Measurements from ENCODE around the gene RABAC1. TPM values are rescaled to one million over a fixed set of nuclear protein-coding genes. Genes with fewer than 3 reads are reported as not detected.

RABAC1 gene
- total RNA-seq, 1 donor from 2014 or later: 87.1 TPM

DNA sequence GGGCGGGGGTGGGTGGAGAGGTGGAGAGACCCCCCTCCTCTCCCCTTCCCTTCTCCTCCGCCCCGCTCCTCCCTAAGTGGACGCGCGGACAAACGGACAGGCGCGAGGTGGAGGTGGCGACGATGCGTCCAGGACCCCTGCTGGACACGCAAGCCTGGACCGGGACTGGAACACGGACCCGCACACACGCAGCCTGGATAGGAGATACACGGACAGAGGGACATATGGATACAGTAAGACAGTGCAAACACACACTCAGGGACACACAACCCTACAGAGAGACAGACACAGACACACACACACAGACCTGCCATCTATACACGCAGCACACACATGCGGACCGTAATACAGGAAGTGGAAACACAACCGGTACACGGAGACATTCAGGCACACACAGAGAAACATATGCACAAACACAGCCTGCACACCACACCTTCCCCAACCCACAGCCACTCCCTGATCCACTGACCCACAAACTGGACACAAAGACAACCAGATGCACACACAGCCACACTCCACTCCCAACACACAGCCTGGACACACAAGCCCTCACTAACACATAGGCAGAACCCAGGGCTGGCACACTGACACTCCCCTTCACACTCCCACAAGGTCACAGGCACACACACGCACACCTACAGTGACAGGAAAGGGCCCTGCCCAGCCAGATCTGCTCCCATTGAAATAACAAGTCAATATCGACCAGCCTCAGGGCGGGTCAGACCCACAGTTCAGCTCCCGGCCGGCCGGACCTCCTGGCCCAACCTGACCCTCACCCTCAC is 30.2 kb downstream of the RABAC1 start:
- no peak for DNase-seq (ENCODE audit: low spot score)

DNA sequence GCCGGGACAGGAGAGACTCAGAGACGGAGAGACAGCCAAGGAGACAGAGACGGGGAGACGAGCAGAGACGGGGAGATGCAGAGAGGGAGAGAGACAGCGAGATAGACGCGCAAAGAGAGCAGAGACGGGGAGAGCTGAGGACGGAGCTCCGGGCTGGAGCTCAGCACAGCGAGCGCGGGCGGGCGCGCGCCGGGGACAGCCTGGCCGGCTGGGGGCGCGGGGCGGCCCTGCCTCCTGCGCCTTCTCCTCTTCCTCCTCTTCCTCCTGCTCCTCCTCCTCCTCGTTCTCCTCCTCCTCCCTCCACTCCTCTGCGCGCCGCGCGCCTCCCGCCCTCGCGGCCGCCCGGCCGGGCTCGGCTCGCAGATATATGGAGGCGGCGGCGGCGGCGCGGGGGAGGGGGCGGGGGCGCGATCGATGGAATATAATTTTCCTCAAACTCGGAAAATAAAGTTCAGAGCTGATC is 30.9 kb downstream of the RABAC1 start, which contains the start of gene ERFL:
TSS of gene ERFL (minus strand) at position 229 of the 463 bp plus-strand sequence. CDS start 15,530 bp downstream, outside the sequence.
- DNase-seq (ENCODE audit: low spot score): no peak

DNA sequence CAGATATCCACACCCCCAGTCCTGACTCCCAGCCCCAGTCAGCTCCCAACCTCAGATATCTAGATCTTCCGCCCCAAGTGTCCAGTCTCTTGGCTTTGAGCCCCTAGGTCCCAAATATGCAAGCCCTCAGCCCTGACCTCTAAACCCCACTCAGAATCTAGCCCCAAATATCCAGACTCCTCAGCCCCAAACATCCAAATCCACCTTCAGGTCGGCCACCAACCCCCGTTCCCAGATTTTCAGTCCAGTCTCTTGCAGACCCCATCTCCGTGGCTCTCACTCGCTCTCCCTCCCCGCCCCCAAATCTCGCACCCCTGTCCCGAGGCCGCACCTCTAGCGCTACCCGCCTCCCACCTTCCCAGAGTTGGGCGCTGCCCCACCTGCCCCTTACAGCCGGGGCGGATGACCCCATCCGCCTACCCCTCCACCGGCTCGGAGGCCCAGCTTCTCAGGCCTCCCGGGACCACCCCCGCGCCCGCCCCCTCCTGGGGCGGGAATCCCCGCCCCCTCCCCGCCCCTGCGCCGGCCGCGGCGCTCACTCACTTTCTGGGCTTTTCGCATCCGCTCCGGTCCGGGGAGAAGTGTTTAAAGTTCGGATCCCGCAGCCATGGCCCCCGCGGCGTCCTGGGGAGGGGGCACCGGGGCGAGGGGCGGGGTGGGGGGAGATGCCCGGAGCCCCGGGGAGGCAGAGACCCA is 31.5 kb downstream of the RABAC1 start:
- no peak for DNase-seq (ENCODE audit: low spot score)

DNA sequence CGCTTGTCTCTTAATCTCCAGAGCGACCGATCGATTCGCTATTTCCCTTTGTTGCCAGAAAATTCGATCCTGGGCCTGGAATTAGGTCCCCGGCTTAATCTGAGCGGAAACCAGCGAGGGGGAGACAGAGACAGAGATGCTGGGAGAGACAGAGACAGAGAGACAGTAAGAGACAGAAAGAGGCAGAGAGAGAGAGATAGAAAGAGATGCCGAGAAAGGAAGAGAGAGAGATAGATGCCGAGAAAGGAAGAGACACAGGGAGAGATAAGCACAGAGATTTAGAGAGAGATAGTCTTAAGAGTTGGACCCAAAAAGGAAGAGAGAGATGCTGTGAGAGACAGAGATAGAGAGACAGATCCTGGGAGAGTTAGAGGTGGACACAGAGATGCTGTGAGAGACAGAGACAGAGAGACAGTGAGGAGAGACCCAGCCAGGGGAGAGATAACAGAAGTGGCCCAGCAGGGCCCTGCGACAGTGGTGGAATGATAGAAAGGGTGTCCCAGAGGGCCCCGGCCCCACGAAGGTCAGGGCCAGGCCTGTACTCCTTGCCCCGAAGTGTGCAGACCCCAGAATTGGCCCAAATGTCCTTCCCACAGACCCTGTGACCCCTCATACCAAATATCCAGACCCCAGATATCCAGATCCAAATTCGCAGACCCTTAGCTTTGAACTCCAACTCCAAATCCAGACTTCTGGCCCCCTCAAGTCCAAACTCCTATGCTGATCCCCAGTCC is 32.2 kb downstream of the RABAC1 start:
- no peak for DNase-seq (ENCODE audit: low spot score)

DNA sequence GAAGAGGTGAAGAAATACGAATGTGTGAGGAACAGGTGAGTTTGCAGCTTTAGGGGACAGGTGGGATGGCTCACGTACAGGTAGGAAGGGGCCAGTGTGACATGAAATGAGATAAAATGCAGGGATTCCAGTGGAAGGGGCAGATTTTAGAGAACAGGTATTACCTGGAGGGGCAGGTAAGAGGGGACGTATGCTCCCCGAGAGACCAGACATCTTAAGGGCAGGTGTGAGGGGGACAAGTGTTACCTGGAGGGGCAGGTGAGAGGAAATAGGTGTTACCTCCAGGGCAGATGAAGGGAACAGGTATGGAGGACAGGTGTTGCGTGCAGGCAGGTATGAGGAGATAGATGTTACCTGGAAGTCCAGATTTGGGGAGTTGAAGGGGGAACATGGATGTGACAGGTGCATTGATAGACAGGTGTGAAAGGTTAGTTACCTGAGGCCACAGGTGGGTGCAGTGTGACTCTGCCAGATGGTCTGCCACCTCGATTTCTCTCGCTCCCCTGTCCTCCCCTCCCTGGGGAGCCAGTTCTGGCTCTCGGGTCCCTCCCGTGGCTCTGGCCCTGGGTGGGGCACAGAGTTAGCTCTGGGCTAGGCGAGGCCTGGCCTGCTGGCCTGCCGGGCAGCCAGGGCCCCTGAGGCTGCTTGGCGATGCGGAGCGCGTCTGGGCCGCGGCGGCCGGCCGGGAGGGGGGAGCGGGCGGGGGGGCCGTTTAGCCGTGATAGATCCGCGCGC is 32.9 kb downstream of the RABAC1 start:
- no peak for DNase-seq (ENCODE audit: low spot score)

DNA sequence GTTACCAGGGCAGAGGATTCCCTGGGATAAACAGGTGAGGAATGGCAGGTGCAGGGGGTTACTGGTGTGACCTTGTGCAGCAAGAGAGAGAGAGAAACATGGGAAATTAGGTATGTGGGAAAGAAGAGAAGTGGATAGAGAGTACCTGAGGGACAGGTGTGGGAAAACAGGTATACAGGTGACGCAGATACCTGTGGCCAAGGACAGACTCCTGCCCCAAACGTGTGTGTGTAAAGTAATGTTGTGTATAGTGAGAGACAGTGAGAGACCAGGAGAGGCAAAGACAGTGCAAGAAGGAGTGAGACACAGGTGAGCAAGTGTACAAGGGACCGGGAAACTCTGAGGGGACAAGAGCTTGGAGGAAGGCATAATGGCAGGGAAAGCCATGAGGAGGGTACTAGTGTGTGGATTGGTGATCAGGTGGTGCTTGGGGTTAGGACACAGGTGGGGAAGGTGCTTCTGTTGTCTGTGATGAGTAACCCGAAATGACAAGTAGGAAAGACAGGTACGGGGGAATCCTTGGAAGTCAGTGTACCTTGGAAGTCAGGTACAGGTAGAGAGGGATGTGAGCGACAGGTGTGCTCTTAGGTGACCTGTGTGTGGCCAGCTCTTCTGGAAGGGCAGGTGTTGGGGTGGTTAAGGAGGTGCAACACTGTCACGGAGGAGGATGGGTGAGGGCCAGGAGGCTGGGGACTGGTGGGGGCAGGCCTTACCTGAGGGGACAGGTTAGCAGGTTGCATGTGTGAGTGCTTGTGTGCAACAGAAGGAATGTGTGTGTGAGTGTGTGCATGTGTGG is 33.7 kb downstream of the RABAC1 start:
- DNase-seq (ENCODE audit: low spot score): no peak

DNA sequence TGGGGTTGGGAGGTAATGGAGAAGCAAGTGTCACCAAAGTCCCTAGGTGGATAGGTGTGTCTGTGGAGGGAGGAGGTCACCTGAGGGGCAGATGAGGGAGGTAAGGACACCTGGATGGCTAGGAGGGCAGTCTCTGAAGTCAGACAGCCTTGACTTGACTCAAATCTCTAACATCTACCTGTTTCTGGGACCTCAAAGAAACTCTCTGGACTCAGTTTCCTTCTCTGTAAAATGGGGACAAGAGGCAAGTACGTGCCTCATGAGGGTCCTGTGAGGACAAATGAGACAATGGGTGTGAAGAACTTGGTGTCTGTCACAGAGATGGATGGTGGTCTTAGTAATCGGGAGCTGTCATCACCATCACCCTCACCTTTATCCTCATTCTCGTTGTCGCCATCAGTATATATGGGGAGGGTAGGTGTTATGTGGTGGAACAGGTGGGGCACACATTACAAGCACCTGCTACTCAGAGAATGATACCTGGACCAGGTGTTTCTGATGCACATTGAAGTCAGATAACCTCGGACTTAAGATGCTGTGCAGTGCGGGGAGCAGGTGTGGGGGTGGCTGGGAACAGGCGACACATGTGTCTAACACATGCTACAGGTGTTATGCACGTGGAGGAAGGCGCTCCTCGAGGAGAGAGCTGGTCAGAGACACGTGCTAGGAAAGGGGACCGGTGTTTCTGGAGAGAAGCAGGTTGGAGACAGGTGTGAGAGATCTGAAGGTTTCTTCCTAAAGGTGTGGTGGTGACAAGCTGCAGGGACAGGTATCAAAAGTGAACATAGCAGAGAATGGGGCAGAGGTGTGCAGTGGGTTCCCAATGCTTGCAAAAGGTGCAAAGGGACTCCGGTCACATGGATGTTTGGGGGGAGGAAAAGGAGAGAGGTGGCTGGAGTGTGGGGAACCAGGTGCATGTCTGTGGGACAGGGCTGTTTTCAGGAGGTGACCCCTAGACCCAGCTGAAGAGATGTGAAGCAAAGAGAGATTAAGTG is 34.7 kb downstream of the RABAC1 start:
- no peak for DNase-seq (ENCODE audit: low spot score)

DNA sequence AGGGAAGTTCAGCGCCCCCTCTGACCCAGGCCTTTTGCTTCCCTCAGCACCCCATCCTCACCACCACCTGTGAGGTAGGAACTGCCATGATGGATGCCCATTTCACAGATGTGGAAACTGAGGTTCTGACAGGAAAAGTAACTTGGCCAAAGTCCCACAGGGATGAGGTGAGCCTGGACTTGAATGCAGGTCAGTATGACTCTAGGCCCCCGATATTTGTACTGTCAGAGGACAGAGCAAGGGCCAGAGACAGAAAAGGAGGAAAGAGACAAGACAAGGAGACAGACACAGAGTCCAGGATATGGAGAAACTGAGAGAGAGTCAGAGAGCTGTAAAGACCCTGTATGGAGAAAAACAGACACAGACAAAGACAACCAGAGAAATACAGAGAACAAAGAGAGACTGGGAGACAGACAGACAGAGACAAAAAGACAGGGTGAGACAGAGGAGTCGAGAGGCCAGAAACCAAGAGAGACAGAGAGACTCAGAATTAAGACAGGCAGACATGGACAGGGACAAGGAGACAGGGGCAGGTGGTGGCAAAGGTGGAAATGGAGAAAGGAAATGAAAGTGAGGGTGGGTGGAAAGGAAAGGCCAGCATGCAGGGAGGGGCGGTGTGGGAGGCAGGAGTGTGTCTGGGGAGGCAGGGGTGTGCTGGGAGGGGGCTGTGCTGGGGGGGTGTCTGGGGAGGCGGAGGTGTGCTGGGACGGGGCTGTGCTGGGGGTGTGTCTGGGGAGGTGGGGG is 35.9 kb downstream of the RABAC1 start:
- no peak for DNase-seq (ENCODE audit: low spot score)

DNA sequence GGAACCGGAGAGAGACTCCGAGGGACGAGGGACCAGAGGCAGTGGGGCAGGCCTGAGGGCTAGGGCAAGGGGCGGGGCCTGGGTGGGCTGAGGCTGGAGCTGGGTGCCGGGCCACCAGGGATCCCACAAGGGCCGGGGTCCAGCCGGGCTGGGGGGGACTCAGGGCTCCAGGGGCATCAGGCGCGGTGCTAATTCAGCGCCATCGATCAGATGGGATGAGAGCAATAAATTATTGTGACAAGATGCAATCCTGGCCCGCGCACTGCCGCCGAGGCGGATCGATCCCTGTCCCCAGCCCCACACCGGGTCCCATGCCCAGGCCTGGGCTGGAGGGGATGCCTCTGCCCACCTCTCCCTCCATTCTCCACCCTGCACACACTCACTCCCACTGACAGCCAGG is 36.5 kb downstream of the RABAC1 start:
- DNase-seq (ENCODE audit: low spot score): no peak

DNA sequence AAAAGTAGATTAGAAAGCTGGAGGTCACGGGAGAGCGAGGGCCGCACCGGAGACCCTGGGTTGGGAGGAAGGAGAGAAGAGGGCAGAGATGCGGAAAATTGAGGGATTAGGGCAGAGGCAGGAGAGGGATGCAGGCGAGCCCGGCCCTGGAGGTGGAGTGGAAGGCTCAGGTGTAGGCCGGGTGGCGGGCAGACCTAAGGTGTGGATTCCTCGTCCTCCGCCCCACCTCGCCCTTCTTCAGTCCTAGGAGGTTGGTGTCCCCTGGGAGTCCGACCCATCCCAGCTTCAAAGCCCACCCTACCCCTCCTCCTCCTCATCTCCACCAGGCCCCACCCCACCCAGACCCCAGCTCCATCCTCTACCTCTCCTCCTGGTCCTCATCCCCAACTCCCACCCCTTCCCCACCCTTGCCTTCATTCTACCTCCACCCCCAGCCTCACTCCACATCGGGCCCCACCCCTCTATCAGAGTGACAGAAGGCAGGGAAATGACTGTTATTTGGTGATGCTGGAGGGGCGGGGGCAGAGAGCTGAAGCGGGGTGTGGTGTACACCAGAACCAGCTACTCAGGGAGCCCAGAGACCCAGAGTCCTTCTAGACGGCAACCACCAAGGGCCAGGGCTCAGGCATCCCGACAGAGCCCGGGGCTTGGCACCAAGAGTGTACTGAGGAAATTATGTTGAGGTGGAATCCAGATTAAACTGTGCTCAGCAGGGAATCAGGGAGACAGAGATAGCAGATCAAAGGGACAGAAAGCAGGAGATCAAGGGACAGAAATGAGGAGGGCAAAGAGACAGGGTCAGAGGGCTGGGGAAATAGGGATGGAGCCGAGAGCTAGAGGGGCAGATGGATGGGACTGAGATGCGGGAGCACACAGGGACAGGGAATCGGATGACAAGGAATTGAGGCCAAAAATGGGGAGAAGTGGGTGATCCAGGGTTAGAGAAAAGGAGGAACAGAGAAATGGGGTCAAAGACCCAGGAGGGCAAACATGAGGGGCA is 37.2 kb downstream of the RABAC1 start:
- DNase-seq (ENCODE audit: low spot score): no peak

DNA sequence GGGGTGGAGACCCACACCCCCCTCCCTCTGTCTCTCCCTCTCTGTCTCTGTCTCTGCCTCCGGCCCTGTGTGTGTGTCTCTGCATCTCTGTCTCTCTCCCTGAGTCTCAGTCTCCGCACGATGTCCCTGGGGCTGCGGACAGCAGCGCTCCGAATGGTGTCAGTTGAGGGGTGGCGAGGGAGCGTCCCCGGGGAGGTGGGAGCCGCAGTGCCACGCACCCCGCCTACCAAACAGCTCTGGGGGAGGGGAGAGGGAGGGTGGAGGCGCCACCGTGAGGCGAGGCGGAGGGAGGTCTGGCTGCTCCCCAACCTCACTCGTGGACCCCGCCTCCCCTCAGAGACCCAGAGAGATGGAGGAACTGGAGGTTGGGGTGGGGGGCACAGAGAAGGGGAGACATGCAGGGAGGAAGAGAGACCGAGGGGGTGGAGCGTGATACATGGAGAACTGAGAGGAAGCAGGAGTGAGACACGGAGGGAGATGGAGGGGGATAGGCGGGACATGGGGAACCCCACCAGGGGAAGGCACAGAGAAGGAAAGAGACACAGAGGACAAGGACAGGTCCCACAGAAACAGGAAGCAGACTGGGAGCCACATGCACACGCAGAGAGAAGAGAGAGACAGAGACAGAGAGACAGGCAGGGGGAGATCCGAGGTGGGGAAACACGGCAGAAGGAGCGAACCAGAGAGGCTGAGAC is 38.1 kb downstream of the RABAC1 start:
- no peak for DNase-seq (ENCODE audit: low spot score)

DNA sequence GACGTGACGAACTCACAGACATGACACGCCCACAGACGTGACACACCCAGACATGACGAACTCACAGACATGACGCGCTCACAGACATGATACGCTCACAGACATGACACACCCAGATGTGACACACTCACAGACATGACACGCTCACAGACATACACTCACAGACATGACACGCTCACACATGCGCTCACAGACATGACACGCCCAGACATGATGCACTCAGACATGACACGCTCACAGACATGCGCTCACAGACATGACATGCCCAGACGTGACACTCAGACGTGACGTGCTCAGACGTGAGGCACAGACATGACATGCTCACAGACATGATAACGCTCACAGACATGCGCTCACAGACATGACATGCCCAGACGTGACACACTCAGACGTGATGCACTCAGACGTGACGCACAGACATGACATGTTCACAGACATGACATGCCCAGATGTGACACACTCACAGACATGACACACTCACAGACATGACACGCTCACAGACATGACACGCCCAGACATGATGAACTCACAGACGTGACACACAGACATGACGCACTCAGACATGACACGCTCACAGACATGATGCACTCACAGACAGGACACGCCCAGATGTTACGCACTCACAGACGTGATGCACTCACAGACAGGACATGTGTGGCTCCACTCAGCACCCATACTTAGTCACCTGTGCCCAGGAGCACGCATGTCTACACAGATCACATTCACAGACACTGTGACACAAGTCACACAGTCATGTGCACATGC is 39.0 kb downstream of the RABAC1 start:
- DNase-seq (ENCODE audit: low spot score): no peak

DNA sequence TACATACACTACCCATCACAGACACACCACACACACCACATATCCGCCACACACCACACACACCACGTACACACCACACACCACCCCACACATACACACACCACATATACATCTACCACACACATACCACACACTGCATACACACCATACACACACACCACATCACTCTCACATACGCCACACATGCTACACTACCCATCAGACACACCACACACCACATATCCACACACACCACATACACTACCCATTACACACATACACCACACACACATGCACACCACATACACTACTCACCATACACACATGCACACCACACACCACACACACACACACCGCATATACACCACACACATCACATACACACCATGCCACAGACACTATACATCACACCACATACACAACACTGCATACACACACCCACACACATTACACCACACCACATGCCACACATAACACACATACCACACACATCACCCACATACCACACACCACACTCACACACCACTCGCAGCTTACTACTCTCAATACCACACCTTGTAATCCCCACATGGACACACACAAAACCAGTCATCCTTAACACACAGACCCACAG is 40.4 kb downstream of the RABAC1 start:
- DNase-seq (ENCODE audit: low spot score): no peak

DNA sequence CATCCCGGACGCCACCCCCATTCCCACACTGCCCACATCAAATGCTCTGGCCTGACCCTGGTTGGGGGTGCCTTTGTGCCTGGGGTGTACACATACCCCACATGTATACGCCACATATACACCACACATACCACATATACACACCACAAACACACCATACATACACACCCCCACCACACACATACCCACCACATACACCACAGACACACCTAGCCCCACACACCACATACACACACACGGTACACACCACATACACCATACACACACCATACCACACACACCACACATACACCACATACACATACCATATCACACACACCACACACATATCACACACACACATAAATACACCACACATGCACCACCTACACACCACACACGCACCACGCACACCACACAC is 41.0 kb downstream of the RABAC1 start:
- DNase-seq (ENCODE audit: low spot score): no peak

DNA sequence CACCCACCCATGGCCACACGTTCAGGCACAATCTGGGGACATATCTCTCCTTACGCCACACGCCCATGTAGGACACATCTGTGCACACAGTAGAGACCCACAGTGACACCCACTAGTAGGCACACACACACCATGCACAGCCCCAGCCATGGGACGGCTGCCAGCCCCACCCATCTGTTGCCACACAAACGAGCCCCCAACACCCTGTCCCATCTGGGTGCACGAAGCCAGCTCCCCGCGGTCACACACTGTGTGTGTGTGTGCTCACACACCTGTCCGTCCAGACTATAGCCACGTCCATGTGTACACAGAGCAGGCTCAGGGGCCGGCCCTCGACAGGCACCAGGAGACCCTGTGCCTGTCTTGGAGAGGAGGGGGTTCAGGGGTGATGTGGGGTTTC is 41.4 kb downstream of the RABAC1 start:
- DNase-seq (ENCODE audit: low spot score): no peak
